Neural cell (in vitro differentiated cells): ENCODE measurements around the gene WNT7B.

Experiments used
- CTCF ChIP-seq: fragments of 450-650 bp; IDR thresholded peaks from 2 replicates; pipeline ENCODE4 v1.5.1; 2014; ENCODE audit warnings: antibody characterized with exemption, mild to moderate bottlenecking, moderate library complexity; ENCODE audit not compliant: poor library complexity, severe bottlenecking
- POLR2AphosphoS5 ChIP-seq: IDR thresholded peaks from 2 replicates; pipeline ENCODE4 v1.6.1; 2012
- SMC3 ChIP-seq: fragments of 450-650 bp; conservative IDR thresholded peaks from 2 replicates; pipeline ENCODE4 v1.6.1; 2014; ENCODE audit warnings: antibody characterized with exemption, mild to moderate bottlenecking, moderate library complexity; ENCODE audit not compliant: poor library complexity
- TAF1 ChIP-seq: IDR thresholded peaks from 2 replicates; pipeline ENCODE4 v1.6.1; 2012; ENCODE audit warnings: low read depth

GRCh38 chr22:45904236-45904635 lies 72.7 kb downstream of the WNT7B start:
- TF ChIP-seq SMC3 = no peak
- TF ChIP-seq CTCF = no peak
- no peak for TF ChIP-seq TAF1
- TF ChIP-seq POLR2AphosphoS5 = no peak
